NCI-H82 treated with DMSO at 0.1 percent for 48 hours (cell line): Measurements from ENCODE around the gene DUSP21.
"Not testable (repeated sequence)": the region's sequence is repeated elsewhere in the genome, so short reads cannot be mapped to it uniquely, and the experiment has no call there.

ENCODE experiments used
- DNase-seq: peaks from one replicate; lab custom pipeline; 2025; ENCODE audit not compliant: unreplicated experiment; lab: John Stamatoyannopoulos, UW

The DUSP21 gene

DNA sequence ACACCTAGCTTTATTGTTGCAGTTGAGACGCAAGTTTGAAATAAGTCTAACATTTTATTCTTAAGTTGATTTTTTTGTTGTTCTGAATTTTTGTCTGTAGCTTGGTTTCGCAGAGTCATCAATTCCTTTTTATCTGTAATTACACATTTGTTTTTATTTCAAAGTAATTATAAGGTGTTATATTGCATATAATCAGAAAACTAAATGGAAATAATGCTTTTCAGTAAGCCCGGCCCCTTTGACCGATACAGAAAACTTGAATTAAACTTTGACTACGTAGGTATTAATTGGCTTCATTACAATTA lies 31.3 kb downstream of the DUSP21 start:
- no peak for DNase-seq

DNA sequence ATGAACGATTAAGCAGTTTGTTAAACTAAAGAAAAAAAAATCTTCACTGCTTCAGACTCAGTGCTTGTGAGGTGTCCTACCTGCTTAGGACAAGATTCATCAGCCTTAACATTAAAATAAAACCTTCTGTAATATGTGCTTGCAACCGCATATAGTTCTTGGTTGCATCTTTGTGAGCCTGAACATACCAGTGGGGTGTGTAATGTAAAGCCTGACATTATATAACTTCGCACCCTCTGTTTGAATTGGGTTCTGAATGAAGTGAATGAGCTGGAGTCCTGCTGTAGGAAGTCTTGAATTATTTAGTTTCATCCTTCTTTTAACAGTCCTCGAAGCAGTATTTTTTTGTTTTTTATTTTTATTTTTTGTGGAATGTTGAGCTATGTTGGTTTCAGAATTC lies 32.3 kb downstream of the DUSP21 start:
- DNase-seq = no peak

DNA sequence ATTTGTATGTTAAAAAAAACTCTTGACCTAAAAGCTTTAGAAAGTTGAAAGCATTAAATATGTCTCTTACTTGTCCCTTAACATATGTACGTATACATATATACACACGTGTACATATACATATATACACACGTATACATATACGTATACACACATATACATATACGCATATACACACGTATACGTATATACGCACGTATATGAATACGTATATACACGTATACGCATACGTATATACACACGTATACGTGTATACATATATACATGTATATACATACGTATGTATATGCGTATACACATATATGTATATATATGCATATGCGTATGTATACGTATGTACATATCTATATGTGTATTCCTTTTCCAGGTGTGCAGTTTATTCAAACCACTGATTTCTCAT lies 32.9 kb downstream of the DUSP21 start:
- no peak for DNase-seq

DNA sequence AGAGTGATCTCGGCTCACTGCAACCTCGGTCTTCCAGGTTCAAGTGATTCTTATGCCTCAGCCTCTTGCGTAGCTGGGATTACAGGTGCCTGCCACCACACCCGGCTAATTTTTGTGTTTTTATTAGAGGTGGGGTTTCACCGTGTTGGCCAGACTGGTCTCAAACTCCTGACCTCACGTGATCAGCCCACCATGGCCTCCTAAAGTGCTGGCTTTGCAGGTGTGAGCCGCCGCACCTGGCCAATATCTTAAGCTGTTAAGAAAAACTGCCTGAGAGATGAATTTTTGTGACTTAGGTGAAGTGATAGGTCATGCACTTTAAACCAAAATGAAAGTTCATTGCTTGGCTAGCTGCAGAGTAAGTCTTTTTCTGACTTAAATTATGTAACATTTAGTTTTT lies 35.0 kb downstream of the DUSP21 start:
- no peak for DNase-seq

DNA sequence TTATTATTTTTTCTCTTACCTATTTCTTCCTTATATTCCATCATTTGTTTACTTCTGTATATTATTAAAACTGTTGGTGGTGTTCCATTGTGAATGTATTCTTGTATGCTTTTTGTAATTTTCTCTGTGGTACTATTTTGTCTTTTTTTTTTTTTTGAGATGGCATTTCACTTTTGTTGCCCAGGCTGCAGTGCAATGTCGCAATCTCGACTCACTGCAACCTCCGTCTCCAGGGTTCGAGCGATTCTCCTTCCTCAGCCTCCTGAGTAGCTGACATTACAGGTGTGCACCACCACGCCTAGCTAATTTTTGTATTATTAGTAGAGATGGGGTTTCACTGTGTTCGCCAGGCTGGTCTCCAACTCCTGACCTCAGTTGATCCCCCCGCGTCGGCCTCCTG lies 37.7 kb downstream of the DUSP21 start:
- DNase-seq = no peak

DNA sequence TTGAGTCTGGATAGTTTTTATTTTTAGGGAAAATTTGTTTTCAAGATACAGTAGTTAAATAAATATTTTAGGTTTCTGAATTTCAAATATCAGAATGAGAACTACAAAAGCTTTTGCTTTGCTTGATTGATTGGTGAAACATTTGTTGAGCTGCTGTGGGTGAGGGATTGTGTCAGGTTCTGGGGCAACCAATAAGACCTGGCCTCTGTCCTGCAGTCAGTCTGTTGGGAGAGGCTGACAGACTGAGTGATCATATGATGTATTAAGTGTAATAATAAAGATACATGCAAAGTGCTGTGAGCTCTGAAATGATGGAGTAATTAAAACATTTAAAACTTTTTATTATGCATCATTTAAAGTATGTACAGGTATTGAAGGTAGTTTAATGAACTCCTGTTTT lies 38.8 kb downstream of the DUSP21 start:
- no peak for DNase-seq

DNA sequence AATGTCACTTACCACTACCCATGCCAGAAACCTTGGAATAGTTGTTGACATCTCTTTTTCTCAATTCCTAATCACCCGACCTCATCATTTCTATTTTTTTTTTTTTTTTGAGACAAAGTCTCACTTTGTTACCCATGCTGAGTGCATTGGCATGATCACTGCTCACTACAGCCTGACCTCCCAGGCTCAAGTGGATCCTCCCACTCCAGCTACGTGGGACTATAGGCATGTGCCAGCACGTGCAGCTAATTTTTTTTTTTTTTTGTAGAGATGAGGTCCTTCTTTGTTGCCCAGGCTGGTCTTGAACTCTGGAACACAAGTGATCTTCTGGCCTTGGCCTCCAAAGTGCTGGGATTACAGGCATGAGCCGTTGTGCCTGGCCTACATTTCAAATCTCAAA lies 41.1 kb downstream of the DUSP21 start:
- no peak for DNase-seq

DNA sequence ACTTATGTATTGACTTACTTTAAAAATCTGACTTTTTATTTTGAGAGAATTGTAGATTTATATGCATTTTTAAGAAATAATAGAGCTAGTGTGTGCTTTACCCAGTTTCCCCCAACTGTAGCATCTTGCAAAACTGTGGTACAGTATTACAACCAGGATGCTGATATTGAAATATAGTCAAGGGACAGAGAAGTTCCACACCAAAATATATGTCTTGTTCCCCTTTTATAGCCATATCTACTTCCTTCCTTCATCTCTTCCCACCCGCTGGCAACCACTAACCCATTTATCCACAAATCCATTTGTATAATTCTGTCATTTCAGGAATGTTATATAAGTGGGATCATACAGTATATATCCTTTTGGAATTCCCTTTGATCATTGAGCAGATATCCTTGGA lies 46.0 kb downstream of the DUSP21 start:
- DNase-seq = no peak

DNA sequence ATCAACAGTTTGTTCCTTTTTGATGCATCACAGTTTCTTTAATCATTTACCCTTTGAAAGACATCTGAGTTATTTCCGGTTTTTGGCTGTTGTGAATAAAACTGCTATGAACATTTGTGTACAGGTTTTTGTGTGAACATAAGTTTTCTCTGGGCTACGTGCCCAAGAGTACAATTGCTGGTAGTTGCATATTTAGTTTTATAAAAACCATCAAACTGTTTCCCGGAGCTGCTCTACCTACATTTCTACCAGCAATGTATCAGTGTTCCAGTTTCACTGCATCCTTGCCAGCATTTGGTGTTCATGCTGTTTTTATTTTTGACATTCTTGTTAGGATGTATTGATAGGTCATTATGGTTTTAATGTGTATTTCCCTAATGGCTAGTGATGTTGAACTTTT lies 46.4 kb downstream of the DUSP21 start:
- no peak for DNase-seq

DNA sequence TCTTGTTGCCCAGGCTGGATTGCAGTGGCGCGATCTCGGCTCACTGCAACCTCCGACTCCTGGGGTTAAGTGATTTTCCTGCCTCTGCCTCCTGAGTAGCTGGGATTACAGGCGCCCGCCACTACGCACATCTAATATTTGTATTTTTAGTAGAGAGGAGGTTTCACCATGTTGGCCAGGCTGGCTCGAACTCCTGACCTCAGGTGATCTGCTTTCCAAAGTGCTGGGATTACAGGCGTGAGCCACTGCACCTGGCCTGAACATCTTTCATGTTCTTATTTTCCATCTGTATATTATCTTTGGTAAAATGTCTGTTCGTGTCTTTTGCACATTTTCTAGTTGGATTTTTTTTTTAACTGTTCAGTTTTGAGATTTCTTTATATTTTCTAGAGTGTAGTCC lies 46.9 kb downstream of the DUSP21 start:
- not testable (repeated sequence) for DNase-seq

DNA sequence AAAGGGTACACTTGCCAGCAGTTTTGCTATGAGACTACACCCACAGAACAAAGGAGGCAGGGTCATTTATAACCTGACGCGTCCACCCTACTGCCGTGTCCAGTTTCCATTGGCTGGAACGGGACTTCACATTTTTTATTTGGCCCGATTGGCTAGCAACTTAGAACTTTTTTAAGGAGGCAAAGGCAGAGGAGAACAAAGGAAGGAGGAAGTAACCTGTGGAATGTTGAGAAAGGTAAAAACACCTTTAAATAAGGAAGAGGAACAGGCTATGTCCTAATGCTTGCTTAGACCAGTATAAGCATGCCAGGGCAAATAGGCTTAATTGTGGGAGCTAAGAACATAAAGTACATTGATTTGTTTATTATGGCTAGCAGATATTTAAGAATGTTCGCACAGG lies 47.8 kb downstream of the DUSP21 start:
- DNase-seq = no peak
